ENCODE data around the gene NEGR1. TPM values are rescaled to one million over a fixed set of nuclear protein-coding genes. Genes with fewer than 3 reads are reported as not detected.

NEGR1 gene
- total RNA-seq, 4 donors from 2014 or later, result 0.49 to 8.8 (median 2.7) TPM

- intact Hi-C loops (cut with DNase I), result no loop called here
- Histone ChIP-seq H3K27me3 (no peaks in the 10 kb centered on the region), H3K9me3 (no peaks in the 10 kb centered on the region), H3K36me3 (no peaks in the 10 kb centered on the region), H3K4me3 (no peak overlapping the region), H3K4me1 (no peaks in the 10 kb centered on the region), H3K27ac (no peak overlapping the region)
- TF ChIP-seq CTCF (IDR thresholded peaks at IDR 0.05) (no peak), POLR2A (IDR thresholded peaks at IDR 0.05) (no peak)
- DNase-seq, result no peak
Measured at GRCh38 chr1:71494163-71494562, 788.2 kb downstream of the NEGR1 start.

- TF ChIP-seq CTCF (IDR thresholded peaks at IDR 0.05) (no peak), POLR2A (IDR thresholded peaks at IDR 0.05) (no peak)
- Histone ChIP-seq H3K27me3 (no peaks in the 10 kb centered on the region), H3K4me3 (no peak overlapping the region), H3K4me1 (no peaks in the 10 kb centered on the region), H3K9me3 (no peaks in the 10 kb centered on the region), H3K27ac (no peak overlapping the region), H3K36me3 (no peaks in the 10 kb centered on the region)
- intact Hi-C loops (cut with DNase I), result no loop called here
- 60 to 74% methylated on average over 7 of the region's 7 CpGs for WGBS, 2 donors
- DNase-seq, result no peak
Measured at GRCh38 chr1:71492298-71493041, 789.9 kb downstream of the NEGR1 start.

GRCh38 chr1:71490432-71490831 is 791.9 kb downstream of the NEGR1 start:
- no peaks in the 10 kb centered on the region for H3K9me3 ChIP-seq
- H3K36me3 ChIP-seq, result no peaks in the 10 kb centered on the region
- no peaks in the 10 kb centered on the region for H3K4me1 ChIP-seq
- H3K27ac ChIP-seq, result no peak overlapping the region
- DNase-seq, result no peak
- TF ChIP-seq CTCF (IDR thresholded peaks at IDR 0.05) (no peak), POLR2A (IDR thresholded peaks at IDR 0.05) (no peak)
- no peaks in the 10 kb centered on the region for H3K27me3 ChIP-seq
- no peak overlapping the region for H3K4me3 ChIP-seq
- intact Hi-C loops (cut with DNase I), result no loop called here
- 41 to 58% methylated on average over 5 of the region's 5 CpGs for WGBS, 2 donors

- intact Hi-C loops (cut with DNase I), result no loop called here
- DNase-seq, result no peak
- TF ChIP-seq CTCF (IDR thresholded peaks at IDR 0.05), result no peak
- TF ChIP-seq POLR2A (IDR thresholded peaks at IDR 0.05), result no peak
- Histone ChIP-seq H3K27ac (no peak overlapping the region), H3K4me1 (no peaks in the 10 kb centered on the region), H3K9me3 (no peaks in the 10 kb centered on the region), H3K4me3 (no peak overlapping the region), H3K27me3 (no peaks in the 10 kb centered on the region), H3K36me3 (no peaks in the 10 kb centered on the region)
- 26 to 41% methylated on average over 3 of the region's 3 CpGs for WGBS, 2 donors
Measured at GRCh38 chr1:71488555-71489252, 793.6 kb downstream of the NEGR1 start.

- H3K4me1 ChIP-seq, result no peaks in the 10 kb centered on the region
- no peak overlapping the region for H3K27ac ChIP-seq
- no peak overlapping the region for H3K4me3 ChIP-seq
- H3K36me3 ChIP-seq, result no peaks in the 10 kb centered on the region
- TF ChIP-seq CTCF (IDR thresholded peaks at IDR 0.05) (no peak), POLR2A (IDR thresholded peaks at IDR 0.05) (no peak)
- H3K9me3 ChIP-seq, result no peaks in the 10 kb centered on the region
- no peak for DNase-seq
- no peaks in the 10 kb centered on the region for H3K27me3 ChIP-seq
- intact Hi-C loops (cut with DNase I), result no loop called here
- WGBS, 2 donors, result 33 to 46% methylated on average over 2 of the region's 2 CpGs
Measured at GRCh38 chr1:71473331-71473730, 809.0 kb downstream of the NEGR1 start.
